Stimulated activated naive CD8-positive, alpha-beta T cell treated with anti-CD3 and anti-CD28 coated beads, Interleukin-15, Interleukin-2, amounts not matched to agents 100 U/mL and 50 U/mL, for 24 hours (primary cell): ENCODE measurements around the gene RGPD6.
"Not testable (repeated sequence)": the region's sequence is repeated elsewhere in the genome, so short reads cannot be mapped to it uniquely, and the experiment has no call there.

Experiments
- ATAC-seq: fragments of 150-1000 bp; cut with Tn5 transposase; one replicate; pipeline ENCODE4 v1.10.0; 2021
- DNase-seq: peaks from one replicate; pipeline ENCODE4 v3.0.0; 2021

RGPD6 gene

GRCh38 chr2:110576763-110577416, at the start of gene RGPD6:
Gene RGPD6, minus strand, starts transcription at chr2:110577222. Its CDS starts 198 bp downstream, at chr2:110577024.
- ATAC-seq, result peak; percentile 100

GRCh38 chr2:110619326-110619939, 42.4 kb upstream of the RGPD6 start:
- not testable (repeated sequence) for ATAC-seq, DNase-seq

More at GRCh38 chr2:110576763-110577416, at the start of gene RGPD6:
- not testable (repeated sequence) for DNase-seq

- ATAC-seq, DNase-seq: not testable (repeated sequence)
Observed at GRCh38 chr2:110613927-110614326, 36.9 kb upstream of the RGPD6 start.

GRCh38 chr2:110610613-110611250, 33.7 kb upstream of the RGPD6 start:
- DNase-seq (peak; percentile 11), ATAC-seq (peak; percentile 57)

GRCh38 chr2:110609843-110610612, 33.0 kb upstream of the RGPD6 start:
- ATAC-seq, DNase-seq: not testable (repeated sequence)

GRCh38 chr2:110608788-110609502, 31.9 kb upstream of the RGPD6 start:
- ATAC-seq, DNase-seq: not testable (repeated sequence)

- not testable (repeated sequence) for ATAC-seq, DNase-seq
Observed at GRCh38 chr2:110605057-110605456, 28.0 kb upstream of the RGPD6 start.

- ATAC-seq, DNase-seq: not testable (repeated sequence)
Observed at GRCh38 chr2:110603917-110604591, 27.0 kb upstream of the RGPD6 start.

GRCh38 chr2:110602139-110602538, 25.1 kb upstream of the RGPD6 start:
- not testable (repeated sequence) for DNase-seq, ATAC-seq

GRCh38 chr2:110591973-110592372, 15.0 kb upstream of the RGPD6 start:
- DNase-seq, ATAC-seq: not testable (repeated sequence)

GRCh38 chr2:110589677-110590330, 12.8 kb upstream of the RGPD6 start:
- ATAC-seq, DNase-seq: not testable (repeated sequence)

- ATAC-seq, DNase-seq: not testable (repeated sequence)
Observed at GRCh38 chr2:110588520-110588919, 11.5 kb upstream of the RGPD6 start.

- ATAC-seq, DNase-seq: not testable (repeated sequence)
Observed at GRCh38 chr2:110579216-110579965, 2.4 kb upstream of the RGPD6 start.

GRCh38 chr2:110578429-110578828, 1.4 kb upstream of the RGPD6 start:
- not testable (repeated sequence) for ATAC-seq, DNase-seq

- DNase-seq, result not testable (repeated sequence)
- peak; percentile 73 for ATAC-seq
Observed at GRCh38 chr2:110499755-110500377, 77.2 kb downstream of the RGPD6 start.

- not testable (repeated sequence) for ATAC-seq
Observed at GRCh38 chr2:110496027-110496426, 81.0 kb downstream of the RGPD6 start.

GRCh38 chr2:110494488-110494887, 82.5 kb downstream of the RGPD6 start:
- DNase-seq, ATAC-seq: not testable (repeated sequence)

More at GRCh38 chr2:110496027-110496426, 81.0 kb downstream of the RGPD6 start:
- DNase-seq, result not testable (repeated sequence)

- ATAC-seq, DNase-seq: not testable (repeated sequence)
Observed at GRCh38 chr2:110488991-110489390, 88.0 kb downstream of the RGPD6 start.

GRCh38 chr2:110482697-110483096, 94.3 kb downstream of the RGPD6 start:
- ATAC-seq, DNase-seq: not testable (repeated sequence)
